Lower leg skin (tissue), 4 donors: ENCODE results near the gene SPG11. TPM values are rescaled to one million over a fixed set of nuclear protein-coding genes. Genes with fewer than 3 reads are reported as not detected.
"Not testable (repeated sequence)": the region's sequence is repeated elsewhere in the genome, so short reads cannot be mapped to it uniquely, and the experiment has no call there.

Source experiments
- DNase-seq, 2 donors: peaks; one replicate each; pipeline ENCODE4 v3.0.0-alpha.2; 2019; ENCODE audit warnings: low spot score in 2 of 2
- H3K4me3 ChIP-seq: fragments of 200-600 bp; sonication (generic); 2 replicates; pipeline ENCODE4 v1.5.1; 2017; ENCODE audit warnings: mild to moderate bottlenecking, low read depth; ENCODE audit not compliant: poor library complexity, severe bottlenecking
- CTCF ChIP-seq, 3 donors: fragments of 450-650 bp; IDR thresholded peaks; one replicate each; pipeline ENCODE4 v1.5.1; 2016; ENCODE audit warnings: antibody characterized with exemption in 3 of 3, mild to moderate bottlenecking in 3 of 3, moderate library complexity in 2 of 3
- POLR2A ChIP-seq, 2 donors: fragments of 450-650 bp; IDR thresholded peaks; one replicate each; pipeline ENCODE4 v1.6.1; 2016 to 2017; ENCODE audit warnings: antibody characterized with exemption in 2 of 2, mild to moderate bottlenecking in 1 of 2, moderate library complexity in 1 of 2
- WGBS, 2 donors: methylation state at CpG; one replicate each; pipeline ENCODE4 v1.1.5; 2018; 5-methylcytosine and 5-hydroxymethylcytosine counted together
- intact Hi-C: fragments of 100-400 bp; cut with DNase I; formaldehyde crosslinking; loops from one replicate; pipeline ENCODE4 v1.15.0; 2023; ENCODE audit warnings: low total_unique reads
- total RNA-seq, 4 donors: library from RNA; depleted of rRNA; stranded (reverse); fragments of >200 nt; gene quantifications; one replicate each; pipeline ENCODE4 v1.1.0, GENCODE V29; 2016

Gene SPG11
- total RNA-seq, 4 donors from 2014 or later = 78.1 to 118 (median 89.7) TPM

- no peak overlapping the region for H3K4me3 ChIP-seq
- intact Hi-C loops = no loop called here
- no peak for DNase-seq
- TF ChIP-seq CTCF (IDR thresholded peaks at IDR 0.05) = no peak
- TF ChIP-seq POLR2A (IDR thresholded peaks at IDR 0.05) = no peak
Observed at GRCh38 chr15:44647637-44648036, 15.8 kb downstream of the SPG11 start.

GRCh38 chr15:44647036-44647435, 16.4 kb downstream of the SPG11 start:
- H3K4me3 ChIP-seq = no peak overlapping the region
- WGBS, 2 donors = 82 to 86% methylated on average over 1 of the region's 1 CpG
- intact Hi-C loops = no loop called here
- TF ChIP-seq POLR2A (IDR thresholded peaks at IDR 0.05) (no peak), CTCF (IDR thresholded peaks at IDR 0.05) (no peak)
- no peak for DNase-seq

- no peak overlapping the region for H3K4me3 ChIP-seq
- WGBS, 2 donors = 98% methylated on average over 2 of the region's 2 CpGs
- DNase-seq = no peak
- no peak for TF ChIP-seq CTCF (IDR thresholded peaks at IDR 0.05)
- TF ChIP-seq POLR2A (IDR thresholded peaks at IDR 0.05) = no peak
- intact Hi-C loops = no loop called here
Observed at GRCh38 chr15:44646460-44646859, 17.0 kb downstream of the SPG11 start.

- intact Hi-C loops = no loop called here
- no peak overlapping the region for H3K4me3 ChIP-seq
- 76 to 80% methylated on average over 4 of the region's 4 CpGs for WGBS, 2 donors
- TF ChIP-seq CTCF (IDR thresholded peaks at IDR 0.05) = no peak
- no peak for TF ChIP-seq POLR2A (IDR thresholded peaks at IDR 0.05)
- DNase-seq = no peak
Observed at GRCh38 chr15:44641651-44642050, 21.8 kb downstream of the SPG11 start.

- DNase-seq = no peak
- TF ChIP-seq CTCF (IDR thresholded peaks at IDR 0.05) (no peak), POLR2A (IDR thresholded peaks at IDR 0.05) (no peak)
- WGBS, 2 donors = 72 to 78% methylated on average over 1 of the region's 1 CpG
- intact Hi-C loops = no loop called here
- H3K4me3 ChIP-seq = no peak overlapping the region
Observed at GRCh38 chr15:44636976-44637375, 26.5 kb downstream of the SPG11 start.

- no peak overlapping the region for H3K4me3 ChIP-seq
- no peak for TF ChIP-seq POLR2A (IDR thresholded peaks at IDR 0.05)
- no peak for TF ChIP-seq CTCF (IDR thresholded peaks at IDR 0.05)
- no peak for DNase-seq
- intact Hi-C loops = no loop called here
- WGBS, 2 donors = 94 to 96% methylated on average over 5 of the region's 5 CpGs
Observed at GRCh38 chr15:44633603-44634002, 29.9 kb downstream of the SPG11 start.

- intact Hi-C loops = loop anchor here (10.0 kb wide), 1 partner anchor 60 kb away; no protein-coding TSS in a partner anchor
- 91 to 98% methylated on average over 2 of the region's 2 CpGs for WGBS, 2 donors
- not testable (repeated sequence) for DNase-seq, H3K4me3 ChIP-seq
Observed at GRCh38 chr15:44625286-44625685, 38.2 kb downstream of the SPG11 start.
